Left hindlimb (tissue), 1 donor: ENCODE measurements around the gene NKD1.

Experiments used
- DNase-seq: peaks from one replicate; pipeline ENCODE4 v3.0.0-alpha.2; 2018

NKD1 gene

DNA sequence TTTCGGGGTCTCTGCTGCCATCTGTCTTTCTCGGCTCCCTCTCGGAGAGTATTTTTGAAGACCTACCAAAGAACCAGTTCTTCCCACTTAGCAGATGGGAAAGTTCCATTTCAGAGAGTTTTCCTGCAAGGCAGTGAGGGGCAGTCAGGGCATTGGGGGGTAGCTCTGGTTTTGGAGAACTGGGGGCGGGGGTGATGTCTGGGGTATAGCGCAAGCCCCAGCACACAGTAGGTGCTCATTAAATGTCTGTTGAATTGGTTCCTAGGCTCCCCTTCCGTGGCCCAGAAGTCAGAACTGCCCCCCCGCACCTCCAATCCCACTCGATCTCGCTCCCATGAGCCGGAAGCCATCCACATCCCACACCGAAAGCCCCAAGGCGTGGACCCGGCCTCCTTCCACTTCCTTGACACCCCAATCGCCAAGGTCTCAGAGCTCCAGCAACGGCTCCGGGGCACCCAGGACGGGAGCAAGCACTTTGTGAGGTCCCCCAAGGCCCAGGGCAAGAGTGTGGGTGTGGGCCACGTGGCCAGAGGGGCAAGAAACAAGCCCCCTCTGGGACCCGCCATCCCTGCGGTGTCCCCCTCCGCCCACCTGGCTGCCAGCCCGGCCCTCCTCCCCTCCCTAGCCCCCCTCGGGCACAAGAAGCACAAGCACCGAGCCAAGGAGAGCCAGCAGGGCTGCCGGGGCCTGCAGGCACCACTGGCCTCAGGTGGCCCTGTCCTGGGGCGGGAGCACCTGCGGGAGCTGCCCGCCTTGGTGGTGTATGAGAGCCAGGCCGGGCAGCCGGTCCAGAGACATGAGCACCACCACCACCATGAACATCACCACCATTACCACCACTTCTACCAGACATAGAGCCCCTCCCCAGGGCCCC, 85.0 kb downstream of the NKD1 start:
- DNase-seq = no peak

DNA sequence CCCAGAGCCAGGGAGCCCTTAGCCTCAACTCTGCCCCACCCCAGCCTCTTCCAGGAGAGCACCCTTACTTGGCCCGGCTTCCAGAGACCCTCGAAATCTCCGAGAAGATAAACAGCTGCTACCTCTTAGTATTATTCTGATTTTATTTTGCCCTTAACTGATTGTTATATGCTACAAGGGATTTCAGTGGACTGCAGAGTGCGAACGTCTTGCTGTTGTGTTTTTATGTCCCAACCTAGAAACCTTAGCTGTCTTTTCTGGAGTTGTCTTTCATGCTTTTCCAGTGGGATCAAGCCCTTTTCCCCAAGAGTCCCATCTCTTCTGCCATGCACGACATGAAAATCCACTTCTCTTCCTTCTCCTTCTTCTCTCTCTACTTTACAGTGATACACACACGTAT, 85.9 kb downstream of the NKD1 start:
- DNase-seq = no peak

DNA sequence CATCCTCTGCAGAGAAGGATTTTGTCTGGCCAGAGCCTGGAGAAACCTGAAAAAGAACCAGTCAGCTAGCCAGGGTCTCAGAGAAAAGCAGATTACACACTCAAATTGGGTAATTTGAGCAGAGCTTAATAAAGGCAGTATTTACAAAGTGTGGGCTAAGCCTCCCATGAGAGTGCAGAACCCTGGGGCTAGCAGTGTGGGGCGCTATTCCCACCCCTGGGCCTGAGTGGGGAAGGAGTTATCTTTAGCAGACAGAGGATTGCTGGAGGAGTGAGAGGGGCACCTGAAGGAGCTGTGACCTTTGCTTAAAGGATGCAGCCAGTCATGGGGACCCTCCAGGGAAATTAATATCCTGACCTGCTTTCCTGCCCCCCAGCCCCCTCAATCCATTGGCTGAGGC, 86.8 kb downstream of the NKD1 start:
- DNase-seq = no peak

DNA sequence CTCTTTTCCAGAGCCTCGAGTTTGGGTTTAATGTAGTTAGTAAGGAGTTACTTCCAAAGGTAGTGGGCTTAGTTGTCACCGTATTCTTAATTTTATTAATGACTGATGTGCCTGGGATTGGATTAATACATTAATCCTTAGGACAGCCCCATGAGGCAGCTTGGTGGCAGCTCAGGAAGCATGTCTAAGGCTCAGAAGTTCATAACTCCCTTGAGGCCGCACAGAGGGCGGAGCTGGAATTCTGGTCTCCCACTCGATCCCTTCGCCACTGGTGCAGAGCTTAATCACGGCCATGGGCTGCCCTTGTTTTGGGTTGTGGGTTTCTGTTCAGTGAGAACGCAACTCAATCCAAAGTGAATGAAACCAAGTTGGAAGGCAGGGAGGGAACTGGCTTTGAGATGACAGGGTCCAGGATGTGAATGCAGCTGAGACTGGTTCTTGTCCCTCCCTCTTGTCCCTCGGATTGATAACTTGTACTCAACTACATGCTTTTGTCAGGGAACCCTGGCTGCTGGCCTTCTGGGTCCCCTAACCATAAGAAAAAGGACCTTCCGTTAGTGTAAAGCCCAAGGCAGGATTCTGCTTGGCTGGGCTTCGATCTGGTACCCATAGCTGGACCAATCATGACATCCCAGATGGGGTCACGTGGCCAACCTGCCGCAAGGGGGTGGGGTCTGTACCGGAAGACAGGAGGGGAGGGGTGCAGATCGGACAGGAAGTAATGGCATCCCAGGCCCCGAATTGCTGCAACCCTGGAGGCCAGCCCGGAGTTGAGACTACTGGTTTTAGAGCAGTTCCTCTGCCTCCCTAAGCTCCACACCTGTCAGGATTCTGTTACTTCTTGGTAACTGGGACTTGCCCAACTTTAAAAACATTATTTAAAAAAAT, 87.6 kb downstream of the NKD1 start:
- no peak for DNase-seq

DNA sequence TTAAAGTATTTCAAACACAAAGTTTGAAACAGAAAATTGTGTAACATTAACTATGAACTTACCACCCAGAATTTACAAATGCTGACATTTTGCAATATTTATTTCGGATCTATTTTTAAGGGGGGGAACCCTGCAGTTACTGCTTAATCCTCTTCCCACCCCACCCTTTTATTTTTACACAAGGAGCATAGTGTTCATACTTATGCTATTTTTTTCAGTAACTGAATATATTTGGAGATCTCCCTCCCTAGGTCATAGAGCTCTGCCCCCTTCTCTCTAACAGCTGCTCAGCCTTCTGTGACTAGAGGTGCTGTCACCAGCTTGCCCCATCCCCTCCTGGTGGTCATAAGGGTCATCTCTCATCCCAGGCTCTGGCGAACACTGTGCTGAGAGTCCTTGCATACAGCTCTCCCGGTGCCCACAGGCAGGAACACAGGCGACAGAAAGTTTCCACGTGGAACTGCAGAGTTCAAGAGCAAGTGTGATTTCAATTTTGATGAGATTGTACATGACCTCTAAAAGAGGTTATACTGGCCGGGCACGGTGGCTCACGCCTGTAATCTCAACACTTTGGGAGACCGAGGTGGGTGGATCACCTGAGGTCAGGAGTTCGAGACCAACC, 88.7 kb downstream of the NKD1 start:
- DNase-seq = no peak

DNA sequence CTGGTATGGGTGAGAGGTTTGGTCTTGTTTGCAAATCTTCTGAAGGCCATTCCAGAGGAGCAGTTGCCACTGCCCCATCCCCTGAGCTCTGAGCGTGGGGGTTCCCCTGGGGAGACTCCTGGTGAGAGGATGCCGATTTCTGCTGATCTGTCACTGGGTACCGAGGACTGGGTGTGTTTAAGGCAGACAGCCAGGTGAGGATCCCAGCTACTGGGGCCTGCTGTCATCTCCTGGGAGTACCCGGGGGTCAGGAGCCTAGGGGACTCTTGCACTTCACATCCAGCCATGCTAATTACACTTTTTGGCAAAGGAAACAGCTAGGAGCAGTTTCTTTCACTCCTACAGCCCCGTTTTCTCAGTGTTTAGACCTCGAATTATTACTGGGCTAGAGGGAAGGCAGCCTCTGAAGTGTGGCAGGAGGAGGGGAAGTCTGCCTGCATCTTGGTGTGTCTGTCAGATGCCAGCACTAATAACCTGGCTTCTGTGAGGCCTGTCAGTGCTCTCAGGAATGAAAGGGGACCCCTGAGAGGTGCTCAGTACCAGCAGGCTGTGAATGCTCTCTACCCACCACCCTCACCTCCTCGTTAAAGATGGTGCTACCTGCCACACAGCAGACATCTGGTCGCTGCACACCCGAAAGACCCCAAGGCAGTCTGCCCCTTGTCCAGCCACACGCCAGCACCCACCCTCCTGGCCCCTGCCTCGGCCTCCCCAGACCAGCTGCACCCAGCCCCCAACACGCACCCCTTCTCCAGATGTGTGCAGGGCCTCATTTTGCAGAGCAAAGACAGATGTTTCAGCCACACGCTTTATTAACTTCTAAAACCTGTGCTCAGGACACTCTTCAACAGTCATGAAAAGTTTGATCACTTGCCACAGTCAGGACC, 89.8 kb downstream of the NKD1 start:
- DNase-seq = no peak

DNA sequence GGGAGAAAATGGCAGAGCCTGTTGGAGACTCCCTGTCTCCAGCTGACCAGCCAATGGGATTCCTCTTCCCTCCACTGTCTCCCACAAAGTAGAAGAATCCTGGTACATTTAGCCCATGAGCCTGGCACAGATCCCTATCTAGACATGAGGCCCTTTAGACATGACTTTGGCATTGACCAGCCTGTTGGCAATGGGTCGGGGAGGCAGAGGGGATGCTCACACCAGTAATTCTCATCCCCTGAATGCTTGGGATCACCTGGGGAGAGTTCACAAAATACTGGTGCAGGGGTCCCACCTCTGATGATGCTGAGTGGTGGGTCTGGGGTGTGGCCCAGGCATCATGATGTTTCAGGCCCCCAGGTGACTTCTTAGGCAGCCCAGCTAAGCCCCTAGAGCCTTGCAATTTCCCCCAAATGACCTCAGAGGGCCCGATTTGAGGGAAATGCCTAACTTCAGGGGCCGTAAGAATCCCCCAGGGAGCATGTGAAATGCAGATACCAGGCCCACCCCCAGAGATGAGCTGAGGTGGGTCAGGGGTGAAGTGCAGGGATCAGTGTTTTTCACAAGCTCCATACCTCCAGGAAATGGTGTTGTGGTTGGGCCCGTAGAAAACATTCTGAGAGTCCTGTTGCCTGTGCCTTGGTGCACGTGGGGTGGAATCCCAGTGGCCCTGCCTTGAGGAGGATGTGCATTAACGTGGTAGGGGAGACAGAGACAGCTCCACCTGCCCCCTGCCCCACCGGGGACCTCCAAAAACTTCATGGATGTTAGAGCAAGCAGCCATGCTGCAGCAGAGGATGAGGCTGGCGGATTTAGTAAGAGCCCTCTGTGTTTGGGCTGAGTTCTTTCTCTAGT, 90.8 kb downstream of the NKD1 start:
- no peak for DNase-seq

DNA sequence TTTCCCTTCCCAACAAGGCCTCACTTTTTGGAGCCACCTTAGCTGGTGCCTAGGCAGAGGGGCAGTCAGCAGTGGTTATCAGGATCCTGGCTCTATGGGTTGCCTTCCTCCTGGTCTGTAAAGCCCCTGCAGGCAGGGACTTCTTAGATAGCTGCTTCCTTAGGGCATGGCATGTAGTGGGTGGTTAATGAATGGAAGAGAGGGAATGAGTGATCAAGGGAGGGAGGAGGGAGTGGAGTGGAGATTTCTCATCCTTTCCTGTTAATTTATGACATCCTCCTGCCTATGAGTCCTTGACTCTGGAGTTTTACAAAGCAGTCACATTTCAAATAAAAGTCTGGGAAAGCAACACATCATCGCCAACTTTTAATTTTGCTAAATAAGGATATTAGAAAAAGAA, 92.2 kb downstream of the NKD1 start:
- DNase-seq = no peak

DNA sequence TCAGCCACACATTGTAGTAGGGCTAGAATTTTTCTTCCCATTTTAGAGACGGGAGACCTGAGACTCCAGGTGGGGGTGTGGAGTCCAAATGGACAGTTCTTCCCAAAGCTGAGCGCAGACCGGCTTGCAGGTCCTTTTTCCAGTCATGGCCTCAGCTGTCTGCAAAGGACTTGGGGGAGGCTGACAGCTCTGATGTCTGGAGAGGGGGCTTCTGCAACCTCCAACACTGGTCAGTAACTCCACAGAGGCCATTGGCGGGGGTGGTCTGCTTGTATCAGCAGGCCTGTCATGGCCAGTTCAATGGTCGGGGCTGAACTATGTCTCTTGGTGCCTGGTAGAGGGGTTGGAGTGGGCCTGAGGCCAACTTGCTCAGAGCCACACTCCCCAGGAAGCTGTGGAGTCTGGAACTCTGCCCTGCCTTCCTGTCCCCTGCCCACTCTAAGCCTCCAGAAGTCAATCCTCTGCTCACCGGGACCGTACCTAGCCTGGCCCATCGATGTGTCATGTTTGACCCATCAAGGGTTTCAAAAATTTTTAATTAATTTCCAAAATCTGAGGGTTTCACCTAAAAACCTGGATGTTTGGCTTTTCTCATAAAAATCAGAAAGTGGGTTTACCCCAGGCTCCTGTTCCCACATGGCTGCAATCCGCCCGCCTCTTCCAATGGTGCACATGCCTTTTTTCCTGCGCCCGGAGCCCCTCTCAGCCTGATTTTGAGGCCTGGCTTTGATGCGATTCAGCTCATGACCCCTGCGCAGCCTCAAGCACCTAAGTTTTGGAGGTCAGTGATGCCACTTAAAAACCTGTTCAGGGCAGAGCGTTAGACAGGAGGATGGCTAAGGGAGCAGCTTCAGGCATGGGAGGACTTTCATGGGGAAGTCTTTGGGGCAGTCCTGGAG, 93.0 kb downstream of the NKD1 start:
- DNase-seq = no peak

DNA sequence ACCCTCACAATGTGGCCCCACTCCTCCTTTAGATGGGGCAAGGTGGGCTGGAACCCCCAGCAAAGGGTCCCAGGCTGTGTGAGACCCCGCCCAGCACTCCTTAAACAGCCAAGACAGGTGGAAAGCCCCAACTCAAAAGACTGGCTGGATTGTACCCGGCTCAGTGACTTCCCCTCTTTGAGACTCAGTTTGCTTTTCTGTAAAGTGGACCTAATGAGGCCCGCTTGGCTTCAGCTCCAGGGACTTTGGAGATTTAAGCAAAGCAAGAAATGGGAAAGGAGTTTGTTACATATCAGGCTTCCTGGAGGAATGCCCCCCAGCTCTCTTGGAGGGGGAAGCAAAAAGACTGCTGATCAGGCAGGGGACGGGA, 93.6 kb downstream of the NKD1 start:
- DNase-seq = no peak

DNA sequence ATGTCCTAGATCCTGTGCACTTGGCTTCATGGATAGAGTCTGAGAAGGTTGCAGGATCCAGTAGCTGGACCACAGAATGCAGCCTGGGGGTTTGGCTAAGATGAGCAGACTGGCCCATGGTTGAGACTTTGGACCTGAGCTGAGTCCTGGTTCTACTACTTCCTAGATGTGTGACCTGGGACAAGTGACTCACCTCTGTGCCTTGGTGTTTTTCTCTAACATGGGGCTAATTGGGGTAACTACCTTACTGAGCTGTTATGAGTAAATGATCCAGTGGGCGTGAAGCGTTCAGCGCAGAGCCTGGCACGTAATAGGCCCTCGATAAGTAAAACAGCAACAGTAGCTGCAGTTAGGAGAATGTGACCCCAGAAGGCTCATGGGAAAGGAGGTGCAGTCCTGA, 94.2 kb downstream of the NKD1 start:
- DNase-seq = no peak

DNA sequence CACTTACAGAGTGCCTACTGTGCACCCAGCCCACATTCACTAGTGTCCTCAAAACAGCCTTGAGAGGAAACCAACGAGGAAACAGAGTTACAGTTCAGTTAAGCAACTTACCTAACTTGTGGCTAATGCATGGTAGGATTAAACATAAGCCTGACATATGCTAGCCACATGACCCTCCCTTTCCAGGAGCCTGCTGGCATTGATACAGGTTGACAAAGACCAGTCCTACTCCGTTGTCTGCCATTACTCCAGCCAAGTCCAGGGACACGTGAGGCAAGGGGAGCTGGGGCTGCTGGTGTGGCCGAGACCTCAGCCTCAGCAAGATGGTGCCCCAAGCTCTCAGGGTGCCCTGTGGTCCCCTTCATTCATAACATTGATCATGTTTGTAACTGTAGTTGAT, 95.0 kb downstream of the NKD1 start:
- DNase-seq = no peak

DNA sequence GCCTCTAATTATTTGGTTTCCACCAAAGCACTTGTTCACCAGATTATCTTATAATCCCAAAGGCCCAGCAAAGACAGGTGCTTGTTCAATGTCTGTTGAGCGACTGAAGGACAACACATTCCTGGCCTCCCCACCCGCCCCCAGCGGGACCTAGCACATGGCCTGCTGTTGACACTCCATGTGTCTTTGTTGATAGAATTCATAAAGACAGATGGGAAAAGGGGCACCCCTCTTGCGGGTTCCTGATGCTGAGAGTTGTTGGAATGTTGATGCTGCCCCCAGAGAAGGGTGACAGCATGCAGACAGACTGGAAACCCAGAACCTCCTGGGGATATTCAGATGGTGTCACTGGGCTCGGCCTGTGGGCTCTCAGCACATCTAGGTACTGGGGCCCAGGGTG, 96.0 kb downstream of the NKD1 start:
- DNase-seq = no peak

DNA sequence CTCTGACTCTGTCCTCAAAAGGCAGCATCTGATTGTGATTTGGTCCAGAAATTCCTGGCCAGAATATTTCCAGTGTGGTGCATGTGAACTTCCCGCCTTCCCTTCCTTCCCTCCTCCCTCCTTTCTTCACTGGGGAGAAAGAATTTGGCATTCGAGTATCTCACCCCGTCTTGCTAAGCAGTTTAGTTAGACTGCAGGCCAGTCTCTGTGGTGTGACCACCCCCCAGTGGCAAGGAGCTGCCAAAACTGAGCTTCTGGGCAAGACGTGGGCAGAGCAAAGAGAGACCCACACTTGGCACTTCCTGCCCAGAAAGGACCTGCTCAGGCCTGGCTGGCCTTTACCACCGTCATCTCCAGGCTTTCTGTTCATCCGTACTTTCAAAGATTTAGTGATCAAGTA, 96.5 kb downstream of the NKD1 start:
- peak; percentile 58 for DNase-seq

DNA sequence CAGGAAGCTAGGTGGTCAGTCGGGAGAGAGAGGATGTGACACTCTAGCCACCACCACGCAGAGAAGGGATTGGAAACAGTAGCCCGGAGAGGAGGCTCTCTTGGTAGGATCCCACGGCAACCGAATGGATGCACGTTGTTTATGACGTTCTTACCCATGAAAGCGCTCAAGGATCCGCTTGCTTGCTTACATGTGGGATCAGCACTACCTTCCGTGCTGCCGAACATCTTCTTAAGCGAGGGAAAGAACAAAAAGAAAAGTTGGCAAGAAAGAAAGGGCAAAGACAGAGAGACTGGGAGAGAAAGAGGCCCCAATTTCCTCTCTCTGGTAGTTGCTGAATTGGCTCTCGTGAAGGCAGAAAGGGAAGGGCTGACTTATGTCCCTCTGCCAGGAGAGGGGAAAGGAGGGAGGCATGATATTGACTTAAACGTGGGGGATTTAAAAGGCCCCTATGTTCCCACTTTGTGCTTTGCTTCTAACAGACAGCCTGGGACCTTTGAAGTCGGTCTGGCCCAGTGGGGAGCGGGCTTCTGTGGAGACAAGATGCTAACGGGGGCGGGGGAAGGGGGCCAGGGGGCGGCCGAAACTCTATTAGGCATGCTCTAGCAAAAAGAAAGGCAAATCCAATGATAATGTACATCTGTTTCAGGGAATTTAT, 97.5 kb downstream of the NKD1 start:
- DNase-seq = peak; percentile 51

DNA sequence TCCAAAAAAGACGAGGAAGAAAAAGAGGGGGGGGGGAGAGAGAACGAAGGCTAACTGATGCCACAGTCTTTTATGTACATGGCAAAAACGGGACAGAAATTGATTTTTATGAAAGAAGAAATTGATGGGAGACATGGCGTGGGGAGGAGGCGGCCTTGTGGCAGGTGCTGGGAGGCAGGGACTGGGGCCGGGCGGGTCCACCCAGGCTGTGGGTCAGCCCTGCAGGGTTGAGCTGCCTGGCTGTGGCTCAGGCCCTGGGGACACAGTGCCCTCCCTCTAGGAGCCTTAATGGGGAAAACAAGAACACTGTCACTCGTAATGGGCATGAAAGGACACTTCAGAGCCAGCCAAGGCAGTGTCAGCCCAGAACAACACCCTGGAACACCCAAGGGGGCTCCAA, 98.1 kb downstream of the NKD1 start:
- DNase-seq = no peak

DNA sequence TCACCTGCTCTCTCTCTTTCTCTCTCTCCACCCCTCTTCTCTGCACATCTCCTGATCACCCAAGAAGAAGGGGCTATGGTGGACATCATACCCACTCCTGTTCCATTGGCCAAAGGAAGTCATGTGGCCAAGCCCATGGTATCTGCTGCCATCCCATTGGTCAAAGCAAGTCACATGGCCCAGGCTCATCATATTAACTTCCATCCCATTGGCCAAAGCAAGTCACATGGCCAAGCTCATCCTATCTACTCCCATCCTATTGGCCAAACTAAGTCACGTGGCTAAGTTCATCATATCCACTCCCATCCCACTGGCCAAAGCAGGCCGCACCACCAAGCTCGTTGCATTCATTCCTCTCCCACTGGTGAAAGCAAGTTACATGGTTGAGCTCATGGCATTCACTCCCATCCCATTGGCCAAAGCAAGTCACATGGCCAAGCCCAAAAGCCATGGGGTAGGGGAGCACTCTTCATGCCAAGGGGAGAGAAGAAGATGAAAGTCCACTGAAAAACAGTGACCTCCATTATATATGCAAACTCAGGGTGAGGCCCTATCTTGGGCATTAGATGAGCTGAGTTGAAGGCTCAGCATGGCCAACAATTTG, 103.7 kb downstream of the NKD1 start:
- DNase-seq = no peak

DNA sequence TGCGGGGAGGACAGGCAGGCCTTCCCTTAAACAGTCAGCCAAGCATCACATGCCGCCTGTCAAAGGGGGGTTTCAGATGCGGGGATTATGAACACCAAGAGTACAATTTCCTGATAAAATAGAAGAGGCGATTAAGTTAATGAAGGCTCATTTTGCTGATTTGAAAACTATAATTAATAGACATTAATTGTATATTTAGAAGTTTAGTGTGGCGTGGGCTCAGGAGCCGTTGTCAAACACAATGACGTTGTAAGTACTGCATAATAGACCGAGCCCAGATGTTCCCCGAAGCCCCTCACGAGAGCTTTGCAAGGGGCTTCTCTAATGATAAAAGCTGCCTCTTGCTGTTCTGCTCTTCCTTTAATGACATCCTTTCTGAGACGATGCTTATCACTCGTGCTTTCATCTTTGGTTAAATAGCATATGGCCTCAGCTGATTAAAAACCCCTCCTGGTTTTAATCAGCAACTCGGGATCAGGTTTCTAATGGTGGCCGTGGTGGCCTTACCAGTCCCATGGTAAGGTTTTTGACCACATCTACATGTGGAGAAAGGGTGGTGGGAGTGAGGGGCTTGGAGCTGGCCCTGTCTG, 104.7 kb downstream of the NKD1 start:
- DNase-seq = no peak
